Measurements from ENCODE around the gene PRPSAP2. TPM values are rescaled to one million over a fixed set of nuclear protein-coding genes. Genes with fewer than 3 reads are reported as not detected.
A peak's percentile ranks its signal among the peaks of the same experiment; 100 is the strongest.

PRPSAP2 gene
- total and polyA plus RNA-seq, 2 of the 4 experiments (the other 2 are of a cell fraction), result 22.9 to 28.1 TPM

- intact Hi-C loops (cut with micrococcal nuclease) (no loop called here), in situ Hi-C loops (cut with MboI; ENCODE audit: low sequenced_read_pairs) (no loop called here), dilution Hi-C loops (cut with HindIII; ENCODE audit: low sequenced_read_pairs, unreplicated experiment) (no loop called here)
- Histone ChIP-seq H3K27me3 (ENCODE audit: control insufficient read depth, insufficient read depth, low read length) (no peaks in the 10 kb centered on the region), H2AK9ac (replicated peaks; ENCODE audit: low read depth, low read length, poor library complexity) (peak overlapping the region; percentile 86), H3K79me1 (ENCODE audit: low read depth in 1 of 2, low read length in 2 of 2) (peaks cover 0 to 13% of the 10 kb centered on the region in 2 experiments), H2BK15ac (ENCODE audit: low read depth, low read length) (peak overlapping the region; percentile 38; the same call in 1 of the 3 replicates), H2BK5ac (ENCODE audit: low read depth, low read length, poor library complexity, severe bottlenecking) (peak overlapping the region; percentile 59), H3K14ac (replicated peaks; ENCODE audit: low read depth, low read length) (peak overlapping the region; percentile 74; the same call in 1 of the 2 replicates), H3K9ac (ENCODE audit: low read depth, low read length) (no peak overlapping the region), H3K9me3 (ENCODE audit: control insufficient read depth, insufficient read depth, low read length) (no peaks in the 10 kb centered on the region), H3K23ac (ENCODE audit: low read depth, low read length) (peak overlapping the region; percentile 74; the same call in 1 of the 2 replicates), H4K8ac (ENCODE audit: low read depth in 2 of 2, low read length in 2 of 2) (peak overlapping the region in 1 of 2 experiments; percentile 69; a peak in 2 of 4 replicates), H3K9me1 (ENCODE audit: insufficient read depth, low read length) (peaks cover 12% of the 10 kb centered on the region), H3K4ac (ENCODE audit: low read depth, low read length) (peak overlapping the region; percentile 85), H3K4me2 (ENCODE audit: low read depth, low read length) (peak overlapping the region; percentile 38; the same call in 1 of the 2 replicates), H4K20me1 (ENCODE audit: insufficient read depth, low read length) (no peaks in the 10 kb centered on the region), H4K5ac (ENCODE audit: low read depth, low read length) (no peak overlapping the region), H3K27ac (ENCODE audit: insufficient read depth, low read length) (peak overlapping the region; percentile 5; the same call in 1 of the 2 replicates), H2AK5ac (ENCODE audit: low read depth, low read length) (peak overlapping the region; percentile 78; the same call in 1 of the 2 replicates), H2AFZ (replicated peaks; ENCODE audit: low read length, poor library complexity) (peak overlapping the region; percentile 26), H3K4me1 (ENCODE audit: control insufficient read depth, insufficient read depth, low read length) (peaks cover 8% of the 10 kb centered on the region), H4K91ac (ENCODE audit: insufficient read depth, low read depth, low read length) (peak overlapping the region; percentile 60), H2BK120ac (ENCODE audit: low read depth, low read length) (peak overlapping the region; percentile 67), H3K36me3 (ENCODE audit: control insufficient read depth, insufficient read depth, low read length) (peaks cover 32% of the 10 kb centered on the region), H3K56ac (ENCODE audit: extremely low read depth, insufficient read depth, low read length) (no peak overlapping the region), H2BK20ac (ENCODE audit: low read depth, low read length) (peak overlapping the region; percentile 75), H3K4me3 (ENCODE audit: insufficient read depth, low read depth, low read length) (no peak overlapping the region), H3K18ac (ENCODE audit: low read depth, low read length) (no peak overlapping the region)
- ATAC-seq (ENCODE audit: low read depth) (peak; percentile 88), DNase-seq (peak; percentile 50)
- WGBS, 2 experiments (ENCODE audit: extremely low coverage in 2 of 2, insufficient read length in 1 of 2), result 81% methylated on average over 5 of the region's 6 CpGs; no CpG with 5 or more reads in 1 of the 2 experiments
- BruUV-seq (replicated peaks), result no TSS peak
- ChIA-PET POLR2A (ENCODE audit: unreplicated experiment) (no interaction called here), CTCF (no interaction called here)
- no peak for TF ChIP-seq MXI1 (IDR thresholded peaks at IDR 0.05; ENCODE audit: borderline replicate concordance, low read depth, low read length)
- no peak for TF ChIP-seq MAFK (IDR thresholded peaks at IDR 0.05; ENCODE audit: low read depth, low read length)
- TF ChIP-seq, protein P1, sequence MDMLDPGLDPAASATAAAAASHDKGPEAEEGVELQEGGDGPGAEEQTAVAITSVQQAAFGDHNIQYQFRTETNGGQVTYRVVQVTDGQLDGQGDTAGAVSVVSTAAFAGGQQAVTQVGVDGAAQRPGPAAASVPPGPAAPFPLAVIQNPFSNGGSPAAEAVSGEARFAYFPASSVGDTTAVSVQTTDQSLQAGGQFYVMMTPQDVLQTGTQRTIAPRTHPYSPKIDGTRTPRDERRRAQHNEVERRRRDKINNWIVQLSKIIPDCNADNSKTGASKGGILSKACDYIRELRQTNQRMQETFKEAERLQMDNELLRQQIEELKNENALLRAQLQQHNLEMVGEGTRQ (IDR thresholded peaks at IDR 0.05; ENCODE audit: low read depth, low read length), result no peak
- TF ChIP-seq MAZ (IDR thresholded peaks at IDR 0.05; ENCODE audit: borderline replicate concordance, low read depth, low read length), result no peak
- TF ChIP-seq BHLHE40 (IDR thresholded peaks at IDR 0.05; ENCODE audit: low read depth, low read length), result no peak; the same call in 1 of the 2 replicates
- no peak for TF ChIP-seq RFX5 (IDR thresholded peaks at IDR 0.05; ENCODE audit: low read depth, low read length)
- TF ChIP-seq FOS (IDR thresholded peaks at IDR 0.05; ENCODE audit: low read depth, low read length), result no peak
- no peak for TF ChIP-seq CHD1 (IDR thresholded peaks at IDR 0.05; ENCODE audit: low read depth, low read length)
- TF ChIP-seq ELK1 (IDR thresholded peaks at IDR 0.05; ENCODE audit: borderline replicate concordance, low read depth, low read length), result no peak
- no peak for TF ChIP-seq NFE2L2 (IDR thresholded peaks at IDR 0.05; ENCODE audit: low read depth, low read length)
- TF ChIP-seq CTCF (conservative IDR thresholded peaks at IDR 0.05; ENCODE audit: low read depth, low read length), result no peak
- TF ChIP-seq CEBPB (IDR thresholded peaks at IDR 0.05; ENCODE audit: low read depth, low read length), result no peak
Measured at GRCh38 chr17:18877104-18877645, 19.2 kb downstream of the PRPSAP2 start.
